Ovary (tissue), 9 donors: ENCODE measurements around the gene EFHD2. TPM values are rescaled to one million over a fixed set of nuclear protein-coding genes. Genes with fewer than 3 reads are reported as not detected.

Experiments used
- DNase-seq, 5 donors: peaks; one replicate each; pipeline ENCODE4 v3.0.0-alpha.2; 2019 to 2020
- H3K27ac ChIP-seq, 2 donors: fragments of 200-600 bp; one replicate each; pipeline versions ENCODE4 v1.5.1 to v1.8.0; 2019 to 2022
- H3K27me3 ChIP-seq: fragments of 200-600 bp; one replicate; pipeline ENCODE4 v1.8.0; 2022
- H3K36me3 ChIP-seq: fragments of 200-600 bp; sonication (generic); one replicate; pipeline ENCODE4 v1.5.1; 2019
- H3K4me1 ChIP-seq: one replicate; pipeline ENCODE4 v1.8.1; 2013; ENCODE audit warnings: mild to moderate bottlenecking, moderate library complexity; ENCODE audit not compliant: insufficient read depth
- H3K4me3 ChIP-seq: fragments of 200-600 bp; sonication (generic); one replicate; pipeline ENCODE4 v1.5.1; 2017
- H3K9me3 ChIP-seq, 2 donors: fragments of 200-600 bp in 1 of 2; sonication (generic) in 1 of 2; one replicate each; pipeline versions ENCODE4 v1.5.1 to v1.8.1; 2013 to 2019; ENCODE audit warnings: mild to moderate bottlenecking in 1 of 2, moderate library complexity in 1 of 2
- CTCF ChIP-seq, 3 donors: fragments of 450-650 bp in 2 of 3; fragments of 200-600 bp in 1 of 3; IDR thresholded peaks; one replicate each; pipeline versions ENCODE4 v1.5.1 to v1.8.0; 2016 to 2022; ENCODE audit warnings: antibody characterized with exemption in 3 of 3, mild to moderate bottlenecking in 1 of 3
- EP300 ChIP-seq: sonication (generic); formaldehyde crosslinking; IDR thresholded peaks from one replicate; pipeline ENCODE4 v1.6.1; 2017; ENCODE audit warnings: antibody characterized with exemption
- POLR2A ChIP-seq: fragments of 450-650 bp; IDR thresholded peaks from one replicate; pipeline ENCODE4 v1.6.1; 2017; ENCODE audit warnings: antibody characterized with exemption, mild to moderate bottlenecking, moderate library complexity
- WGBS, 3 donors: extraction: QIAGEN DNeasy Blood & Tissue Kit in 1 of 3; methylation state at CpG; one replicate each; pipeline versions ENCODE4 v1.1.5 to v1.1.7; 2013 to 2017; 5-methylcytosine and 5-hydroxymethylcytosine counted together
- intact Hi-C, 4 donors: fragments of 100-400 bp; cut with DNase I; formaldehyde crosslinking; loops; one replicate each; pipeline versions ENCODE4 v1.11.0 to v1.15.1; 2022 to 2023
- polyA plus RNA-seq, 2 donors: library from polyadenylated mRNA; stranded (reverse); fragments of 200-250 nt in 1 of 2; fragments of 350-450 nt in 1 of 2; fragmentation: Illumina TruSeq in 1 of 2; extraction: RNeasy Lipid Tissue Mini Kit (QIAGEN cat#74804) in 1 of 2; gene quantifications; one replicate each; pipeline ENCODE4 v1.2.3, GENCODE V29; 2013 to 2014
- total RNA-seq, 7 donors: library from RNA; depleted of rRNA in 2 of 7; stranded (reverse); fragments of >200 nt in 2 of 7; fragmentation: NEBNext Ultra II Directional in 3 of 7; extraction: Animal tissue kit (Norgen Biotek cat#: 25700) in 3 of 7; gene quantifications; one replicate each; pipeline versions ENCODE4 v1.1.0 to v1.2.4, GENCODE V29; 2016 to 2023
- donor health status: DM: no; HTN: no; CAD: no; lungs with moderate emphysema.
- donor health status: DM: no; HTN: no; CAD: no.
- donor health status: Bipolar disorder and iron deficiency.
- donor health status: DM: yes; HTN: yes; CAD: no.
- donor health status: DM: no; HTN: no; CAD: no.
- donor health status: DM: yes; HTN: yes; CAD: no.

EFHD2 gene
- total and polyA plus RNA-seq, 9 donors: 19.6 to 63.2 (median 29.6) TPM

GRCh38 chr1:15403962-15404580, 5.6 kb upstream of the EFHD2 start:
- peaks cover 0 to 3% of the 10 kb centered on the region in 2 donors for H3K9me3 ChIP-seq
- TF ChIP-seq CTCF (IDR thresholded peaks at IDR 0.05): no peak
- H3K4me1 ChIP-seq: peaks cover 1% of the 10 kb centered on the region
- 86 to 91% (median 89%) methylated on average over 9 of the region's 9 CpGs for WGBS, 3 donors
- DNase-seq: no peak
- no peak overlapping the region for H3K4me3 ChIP-seq
- H3K27ac ChIP-seq: no peak overlapping the region
- H3K36me3 ChIP-seq: no peaks in the 10 kb centered on the region
- intact Hi-C loops: no loop called here
- H3K27me3 ChIP-seq: no peaks in the 10 kb centered on the region

GRCh38 chr1:15405106-15405850, 4.4 kb upstream of the EFHD2 start:
- no peaks in the 10 kb centered on the region for H3K36me3 ChIP-seq
- no peaks in the 10 kb centered on the region for H3K9me3 ChIP-seq
- TF ChIP-seq POLR2A (no peak), CTCF (IDR thresholded peaks at IDR 0.05) (no peak), EP300 (no peak)
- no peak for DNase-seq
- WGBS, 3 donors: 89 to 94% (median 91%) methylated on average over 9 of the region's 9 CpGs
- intact Hi-C loops: no loop called here
- H3K27me3 ChIP-seq: no peaks in the 10 kb centered on the region
- peaks cover 2% of the 10 kb centered on the region for H3K4me1 ChIP-seq
- no peak overlapping the region for H3K27ac ChIP-seq
- no peak overlapping the region for H3K4me3 ChIP-seq

- Histone ChIP-seq H3K27me3 (no peaks in the 10 kb centered on the region), H3K4me3 (no peak overlapping the region), H3K36me3 (no peaks in the 10 kb centered on the region), H3K9me3 (no peaks in the 10 kb centered on the region), H3K27ac (no peak overlapping the region), H3K4me1 (peaks cover 8% of the 10 kb centered on the region)
- peak in 1 of 5 donors; percentile 71 for DNase-seq
- WGBS, 3 donors: 32 to 37% (median 37%) methylated on average over 11 of the region's 11 CpGs
- no peak for TF ChIP-seq EP300
- TF ChIP-seq CTCF (IDR thresholded peaks at IDR 0.05): no peak
- TF ChIP-seq POLR2A: no peak
- intact Hi-C loops: no loop called here
Measured at GRCh38 chr1:15406614-15407559, 2.8 kb upstream of the EFHD2 start.

GRCh38 chr1:15407580-15407979, 2.1 kb upstream of the EFHD2 start:
- H3K4me1 ChIP-seq: peaks cover 10% of the 10 kb centered on the region
- H3K9me3 ChIP-seq: no peaks in the 10 kb centered on the region
- 69 to 79% (median 69%) methylated on average over 7 of the region's 7 CpGs for WGBS, 3 donors
- no peak for DNase-seq
- no peak overlapping the region for H3K27ac ChIP-seq
- intact Hi-C loops: no loop called here
- no peaks in the 10 kb centered on the region for H3K27me3 ChIP-seq
- TF ChIP-seq EP300 (no peak), CTCF (IDR thresholded peaks at IDR 0.05) (no peak), POLR2A (no peak)
- H3K4me3 ChIP-seq: no peak overlapping the region
- H3K36me3 ChIP-seq: no peaks in the 10 kb centered on the region
